Transverse colon (tissue), 4 donors: ENCODE results near the gene NID1.

Experiments
- EP300 ChIP-seq: sonication (generic); formaldehyde crosslinking; IDR thresholded peaks from one replicate; pipeline ENCODE4 v1.6.1; 2017; ENCODE audit warnings: antibody characterized with exemption, low read depth
- POLR2A ChIP-seq: fragments of 450-650 bp; IDR thresholded peaks from one replicate; pipeline ENCODE4 v1.6.1; 2016; ENCODE audit warnings: antibody characterized with exemption, mild to moderate bottlenecking, moderate library complexity
- POLR2AphosphoS5 ChIP-seq, 3 donors: sonication (generic); formaldehyde crosslinking; IDR thresholded peaks; one replicate each; pipeline ENCODE4 v1.6.1; 2016; ENCODE audit warnings: antibody characterized with exemption in 3 of 3
- TF ChIP-seq, protein P1 (sequence below), 5 experiments: fragments of 200-600 bp in 3 of 5; fragments of 450-650 bp in 2 of 5; sonication (generic) in 3 of 5; IDR thresholded peaks; 1 replicate in 2 of 5; 2 replicates in 3 of 5; pipeline ENCODE4 v1.5.1; 2016 to 2017; ENCODE audit warnings: antibody characterized with exemption in 5 of 5, inconsistent platforms in 3 of 5, mild to moderate bottlenecking in 2 of 5, moderate library complexity in 1 of 5

DNA sequence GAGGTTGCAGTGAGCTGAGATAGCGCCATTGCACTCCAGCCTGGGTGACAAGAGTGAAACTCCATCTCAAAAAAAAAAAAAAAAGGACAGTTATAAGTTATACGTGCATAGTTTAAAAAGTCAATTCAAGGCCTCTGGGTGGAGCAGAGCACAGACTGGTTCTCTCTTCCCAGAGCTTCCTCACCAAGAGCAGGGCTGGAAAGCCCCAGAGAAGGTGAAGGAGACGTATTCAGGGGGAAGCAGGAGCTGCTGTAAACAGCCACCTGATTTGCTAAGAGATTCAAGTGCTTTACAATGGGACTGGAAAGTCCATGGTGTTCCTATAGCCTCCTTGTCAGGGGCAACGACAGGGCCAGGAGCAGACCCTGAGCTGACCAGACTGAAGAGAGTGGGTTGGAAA is 113.2 kb downstream of the NID1 start:
- TF ChIP-seq, protein P1, sequence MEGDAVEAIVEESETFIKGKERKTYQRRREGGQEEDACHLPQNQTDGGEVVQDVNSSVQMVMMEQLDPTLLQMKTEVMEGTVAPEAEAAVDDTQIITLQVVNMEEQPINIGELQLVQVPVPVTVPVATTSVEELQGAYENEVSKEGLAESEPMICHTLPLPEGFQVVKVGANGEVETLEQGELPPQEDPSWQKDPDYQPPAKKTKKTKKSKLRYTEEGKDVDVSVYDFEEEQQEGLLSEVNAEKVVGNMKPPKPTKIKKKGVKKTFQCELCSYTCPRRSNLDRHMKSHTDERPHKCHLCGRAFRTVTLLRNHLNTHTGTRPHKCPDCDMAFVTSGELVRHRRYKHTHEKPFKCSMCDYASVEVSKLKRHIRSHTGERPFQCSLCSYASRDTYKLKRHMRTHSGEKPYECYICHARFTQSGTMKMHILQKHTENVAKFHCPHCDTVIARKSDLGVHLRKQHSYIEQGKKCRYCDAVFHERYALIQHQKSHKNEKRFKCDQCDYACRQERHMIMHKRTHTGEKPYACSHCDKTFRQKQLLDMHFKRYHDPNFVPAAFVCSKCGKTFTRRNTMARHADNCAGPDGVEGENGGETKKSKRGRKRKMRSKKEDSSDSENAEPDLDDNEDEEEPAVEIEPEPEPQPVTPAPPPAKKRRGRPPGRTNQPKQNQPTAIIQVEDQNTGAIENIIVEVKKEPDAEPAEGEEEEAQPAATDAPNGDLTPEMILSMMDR (IDR thresholded peaks at IDR 0.05) = no peak
- TF ChIP-seq POLR2AphosphoS5 (IDR thresholded peaks at IDR 0.05) (no peak), EP300 (no peak), POLR2A (no peak)
